ENCODE measurements around the gene APBB2. TPM values are rescaled to one million over a fixed set of nuclear protein-coding genes. Genes with fewer than 3 reads are reported as not detected.

APBB2 gene
- total and polyA plus RNA-seq, 8 donors = 4.7 to 55.4 (median 23.1) TPM

DNA sequence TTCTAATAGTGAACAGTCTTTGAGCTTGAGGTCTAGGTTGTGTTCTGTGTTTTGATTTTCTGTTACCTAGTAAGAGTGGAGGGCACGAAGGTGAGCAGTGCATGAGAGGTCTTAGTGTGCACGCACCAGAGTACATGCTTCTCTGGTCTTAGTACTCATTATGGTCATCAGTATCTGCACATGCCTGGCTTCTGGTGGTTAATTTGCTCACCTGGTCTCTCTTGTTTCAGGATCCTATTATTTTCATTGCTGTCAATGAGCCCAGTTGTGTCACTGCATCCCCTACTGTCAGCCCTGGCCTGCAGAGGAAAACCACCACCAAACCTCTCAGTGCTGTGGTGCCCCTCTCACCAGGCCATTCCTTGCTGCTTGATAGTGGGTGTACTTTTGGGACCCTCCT is 409.7 kb downstream of the APBB2 start:
- WGBS, 5 donors = 91 to 96% (median 95%) methylated on average over 2 of the region's 2 CpGs
- Histone ChIP-seq H3K27ac (no peak overlapping the region), H3K36me3 (no peaks in the 10 kb centered on the region)

DNA sequence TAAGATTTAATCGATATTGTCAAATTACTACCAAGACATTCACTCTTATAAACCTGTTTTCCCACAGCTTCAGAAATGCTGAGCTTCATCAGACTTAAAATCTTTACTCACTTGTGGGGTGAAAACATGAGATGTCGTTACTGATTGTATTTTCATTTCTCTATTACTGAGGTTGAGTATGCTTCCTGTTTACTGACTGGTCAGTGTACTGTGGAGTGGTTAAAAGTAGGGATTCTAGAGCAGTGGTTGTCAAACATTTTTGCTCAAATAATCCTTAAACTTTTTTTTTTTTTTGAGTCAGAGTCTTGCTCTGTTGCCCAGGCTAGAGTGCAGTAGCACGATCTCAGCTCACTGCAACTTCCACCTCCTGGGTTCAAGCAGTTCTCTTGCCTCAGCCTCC is 414.3 kb downstream of the APBB2 start:
- H3K27me3 ChIP-seq = no peaks in the 10 kb centered on the region
- intact Hi-C loops (cut with DNase I; ENCODE audit: low total_unique reads) = no loop called here
- H3K36me3 ChIP-seq = peaks cover 0 to 5% (median 0%) of the 10 kb centered on the region in 4 donors
- 73 to 90% (median 88%) methylated on average over 3 of the region's 3 CpGs for WGBS, 5 donors
- no peak overlapping the region for H3K4me3 ChIP-seq
- no peak overlapping the region for H3K27ac ChIP-seq
- H3K9me3 ChIP-seq = no peaks in the 10 kb centered on the region
- no peak for DNase-seq
- TF ChIP-seq POLR2A (IDR thresholded peaks at IDR 0.05) (no peak), POLR2AphosphoS5 (IDR thresholded peaks at IDR 0.05) (no peak), EP300 (IDR thresholded peaks at IDR 0.05) (no peak)
- TF ChIP-seq, protein P1, sequence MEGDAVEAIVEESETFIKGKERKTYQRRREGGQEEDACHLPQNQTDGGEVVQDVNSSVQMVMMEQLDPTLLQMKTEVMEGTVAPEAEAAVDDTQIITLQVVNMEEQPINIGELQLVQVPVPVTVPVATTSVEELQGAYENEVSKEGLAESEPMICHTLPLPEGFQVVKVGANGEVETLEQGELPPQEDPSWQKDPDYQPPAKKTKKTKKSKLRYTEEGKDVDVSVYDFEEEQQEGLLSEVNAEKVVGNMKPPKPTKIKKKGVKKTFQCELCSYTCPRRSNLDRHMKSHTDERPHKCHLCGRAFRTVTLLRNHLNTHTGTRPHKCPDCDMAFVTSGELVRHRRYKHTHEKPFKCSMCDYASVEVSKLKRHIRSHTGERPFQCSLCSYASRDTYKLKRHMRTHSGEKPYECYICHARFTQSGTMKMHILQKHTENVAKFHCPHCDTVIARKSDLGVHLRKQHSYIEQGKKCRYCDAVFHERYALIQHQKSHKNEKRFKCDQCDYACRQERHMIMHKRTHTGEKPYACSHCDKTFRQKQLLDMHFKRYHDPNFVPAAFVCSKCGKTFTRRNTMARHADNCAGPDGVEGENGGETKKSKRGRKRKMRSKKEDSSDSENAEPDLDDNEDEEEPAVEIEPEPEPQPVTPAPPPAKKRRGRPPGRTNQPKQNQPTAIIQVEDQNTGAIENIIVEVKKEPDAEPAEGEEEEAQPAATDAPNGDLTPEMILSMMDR (IDR thresholded peaks at IDR 0.05) = no peak
- no peaks in the 10 kb centered on the region for H3K4me1 ChIP-seq

More for the DNA sequence above, 409.7 kb downstream of the APBB2 start:
- Histone ChIP-seq H3K9me3 (no peaks in the 10 kb centered on the region), H3K4me3 (no peak overlapping the region), H3K4me1 (peaks cover 0 to 14% (median 7%) of the 10 kb centered on the region in 4 donors), H3K27me3 (no peaks in the 10 kb centered on the region)
- TF ChIP-seq EP300 (IDR thresholded peaks at IDR 0.05) = no peak
- no peak for TF ChIP-seq POLR2AphosphoS5 (IDR thresholded peaks at IDR 0.05)
- TF ChIP-seq POLR2A (IDR thresholded peaks at IDR 0.05) = no peak
- TF ChIP-seq, protein P1 (IDR thresholded peaks at IDR 0.05) = no peak
- DNase-seq = no peak
- intact Hi-C loops (cut with DNase I; ENCODE audit: low total_unique reads) = no loop called here

DNA sequence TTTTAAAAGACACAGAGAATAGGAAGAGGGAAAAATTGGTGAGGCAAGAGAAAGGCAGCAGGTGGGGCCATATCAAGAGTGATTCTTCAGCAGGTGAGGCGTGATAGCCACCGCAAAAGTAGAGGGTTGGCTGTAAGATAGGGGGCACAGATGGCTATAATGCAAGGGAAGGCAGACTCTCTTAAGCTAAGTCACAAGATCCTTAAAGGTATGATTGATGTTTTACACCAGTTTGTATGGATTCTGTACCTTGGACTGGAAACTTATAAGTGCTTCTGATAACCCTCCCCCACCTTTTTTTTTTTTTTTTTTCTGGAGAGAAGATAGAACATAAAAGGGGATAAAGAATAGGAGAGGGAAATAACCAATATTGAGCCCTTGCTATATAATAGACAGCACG is 424.6 kb downstream of the APBB2 start:
- DNase-seq = no peak
- H3K27ac ChIP-seq = no peak overlapping the region
- no peaks in the 10 kb centered on the region for H3K27me3 ChIP-seq
- intact Hi-C loops (cut with DNase I; ENCODE audit: low total_unique reads) = no loop called here
- H3K9me3 ChIP-seq = no peaks in the 10 kb centered on the region
- H3K4me1 ChIP-seq = no peaks in the 10 kb centered on the region
- WGBS, 5 donors = 90 to 96% (median 91%) methylated on average over 3 of the region's 3 CpGs
- no peaks in the 10 kb centered on the region for H3K36me3 ChIP-seq
- H3K4me3 ChIP-seq = no peak overlapping the region
- TF ChIP-seq EP300 (IDR thresholded peaks at IDR 0.05) (no peak), POLR2A (IDR thresholded peaks at IDR 0.05) (no peak), POLR2AphosphoS5 (IDR thresholded peaks at IDR 0.05) (no peak)
- TF ChIP-seq, protein P1 (IDR thresholded peaks at IDR 0.05) = no peak

DNA sequence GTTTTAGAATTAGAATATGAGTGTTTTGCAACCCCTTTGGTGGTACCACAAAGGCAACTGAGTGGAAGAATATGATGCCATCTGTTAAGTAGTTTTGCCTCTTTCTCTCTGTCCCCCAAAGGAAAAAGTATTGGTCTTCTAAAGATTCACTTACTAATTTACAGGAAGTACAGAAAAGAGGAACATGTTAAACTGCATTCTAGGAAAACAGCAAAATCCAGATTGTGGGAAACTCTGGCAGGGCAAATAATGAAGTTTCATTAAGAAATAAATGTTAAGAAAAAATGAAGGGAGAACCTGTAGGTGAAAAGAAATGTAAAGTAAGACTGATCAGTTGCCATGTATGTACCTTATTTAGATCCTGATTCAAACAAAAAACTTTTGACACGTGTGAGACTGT is 425.3 kb downstream of the APBB2 start:
- no peak for TF ChIP-seq EP300 (IDR thresholded peaks at IDR 0.05)
- TF ChIP-seq, protein P1 (IDR thresholded peaks at IDR 0.05) = no peak
- H3K9me3 ChIP-seq = no peaks in the 10 kb centered on the region
- WGBS, 5 donors = 39 to 73% (median 68%) methylated on average over 1 of the region's 1 CpG
- DNase-seq = no peak
- H3K27me3 ChIP-seq = no peaks in the 10 kb centered on the region
- no peaks in the 10 kb centered on the region for H3K4me1 ChIP-seq
- no peak overlapping the region for H3K4me3 ChIP-seq
- no peaks in the 10 kb centered on the region for H3K36me3 ChIP-seq
- intact Hi-C loops (cut with DNase I; ENCODE audit: low total_unique reads) = no loop called here
- H3K27ac ChIP-seq = no peak overlapping the region
